H1 (cell line): Measurements from ENCODE around the gene KDF1. TPM values are rescaled to one million over a fixed set of nuclear protein-coding genes. Genes with fewer than 3 reads are reported as not detected.

Experiments
- HDAC2 ChIP-seq, 2 experiments: fragments of 300-600 bp in 1 of 2; sonication (generic) in 1 of 2; IDR thresholded peaks; 2 replicates each; pipeline ENCODE4 v1.6.1; 2011 to 2012; ENCODE audit warnings: low read depth in 2 of 2, low read length in 2 of 2, mild to moderate bottlenecking in 2 of 2, moderate library complexity in 2 of 2, borderline replicate concordance in 1 of 2, inconsistent platforms in 1 of 2
- polyA plus RNA-seq, 7 experiments: library from polyadenylated mRNA; depleted of rRNA in 3 of 7; stranded (reverse) in 5 of 7; unstranded in 2 of 7; fragments of >200 nt in 5 of 7; fragments of 200-250 nt in 2 of 7; gene quantifications; 1 replicate in 5 of 7; 2 replicates in 1 of 7; 4 replicates in 1 of 7; pipeline versions ENCODE4 v1.2.1 to v1.2.3, GENCODE V29; 2011 to 2013; ENCODE audit warnings: missing spikeins in 2 of 7, mixed read lengths in 2 of 7
- total RNA-seq: library from RNA; stranded (reverse); fragmentation: NEBNext Ultra II Directional; extraction: Animal tissue kit (Norgen Biotek cat#: 25700); gene quantifications from 2 replicates; pipeline ENCODE4 v1.2.1, GENCODE V29; 2021

Gene KDF1
- total and polyA plus RNA-seq, 2 of the 8 experiments (the other 6 are each of a cell fraction or from before 2014, with no cell fraction given), result 16.9 to 37.5 TPM

- peak in 1 of 2 experiments; percentile 99; a peak in 2 of 4 replicates for TF ChIP-seq HDAC2 (IDR thresholded peaks at IDR 0.05; ENCODE audit: borderline replicate concordance in 1 of 2, low read depth in 2 of 2, low read length in 2 of 2)
Observed at GRCh38 chr1:26900001-26900814, 60.1 kb downstream of the KDF1 start, which contains the start of gene GPATCH3 (continued).

Other genes with a start within 250 kb of the KDF1 start
- gene PIGV, start 172.5 kb downstream of the KDF1 start, total RNA-seq, result 8.5 and 9.3 TPM in 2 replicates
- gene PIGV, start 172.5 kb downstream of the KDF1 start, polyA plus RNA-seq (2011; rRNA removed), result 20.9 and 22.4 TPM in 2 replicates
- 29.2 and 29.7 TPM in 2 replicates for gene ZDHHC18, start 133.8 kb downstream of the KDF1 start, total RNA-seq
- gene ZDHHC18, start 133.8 kb downstream of the KDF1 start, polyA plus RNA-seq (2011; rRNA removed), result 49.8 and 61.3 TPM in 2 replicates
- 3.9 and 4.0 TPM in 2 replicates for gene SFN, start 97.3 kb downstream of the KDF1 start, total RNA-seq
- gene SFN, start 97.3 kb downstream of the KDF1 start, polyA plus RNA-seq (2011; rRNA removed), result 3.3 and 4.2 TPM in 2 replicates
- gene GPN2, start 70.2 kb downstream of the KDF1 start, total RNA-seq, result 29.6 and 36.8 TPM in 2 replicates
- gene GPN2, start 70.2 kb downstream of the KDF1 start, polyA plus RNA-seq (2011; rRNA removed), result 27.3 and 34.8 TPM in 2 replicates
- gene GPATCH3, start 60.0 kb downstream of the KDF1 start, total RNA-seq, result 17.4 and 19.8 TPM in 2 replicates
- 7.9 and 11.6 TPM in 2 replicates for gene GPATCH3, start 60.0 kb downstream of the KDF1 start, polyA plus RNA-seq (2011; rRNA removed)
- gene NR0B2, start 46.5 kb downstream of the KDF1 start, total RNA-seq, result not detected in 2 replicates
- gene NR0B2, start 46.5 kb downstream of the KDF1 start, polyA plus RNA-seq (2011; rRNA removed), result not detected in 2 replicates
- gene NUDC, start 38.7 kb downstream of the KDF1 start, total RNA-seq, result 131 and 134 TPM in 2 replicates
- gene NUDC, start 38.7 kb downstream of the KDF1 start, polyA plus RNA-seq (2011; rRNA removed), result 43.2 and 53.5 TPM in 2 replicates
- 51.6 and 51.7 TPM in 2 replicates for gene TRNP1, start 33.2 kb upstream of the KDF1 start, total RNA-seq
- gene TRNP1, start 33.2 kb upstream of the KDF1 start, polyA plus RNA-seq (2011; rRNA removed), result 102 and 106 TPM in 2 replicates
- 118 and 129 TPM in 2 replicates for gene TENT5B, start 52.4 kb upstream of the KDF1 start, total RNA-seq
- gene TENT5B, start 52.4 kb upstream of the KDF1 start, polyA plus RNA-seq (2011; rRNA removed), result 119 and 188 TPM in 2 replicates
- 25.1 and 25.5 TPM in 2 replicates for gene SLC9A1, start 194.7 kb upstream of the KDF1 start, total RNA-seq
- gene SLC9A1, start 194.7 kb upstream of the KDF1 start, polyA plus RNA-seq (2011; rRNA removed), result 11.3 and 17.3 TPM in 2 replicates